GM18519 (cell line): Measurements from ENCODE around the gene TRA2A.
"Not testable (repeated sequence)": the region's sequence is repeated elsewhere in the genome, so short reads cannot be mapped to it uniquely, and the experiment has no call there.

Source experiments
- ATAC-seq: cut with Tn5 transposase; IDR thresholded peaks from one replicate; pipeline ENCODE4 v1.9.1; 2021; ENCODE audit warnings: mild to moderate bottlenecking, moderate library complexity; ENCODE audit not compliant: unreplicated experiment, low FRiP score

TRA2A gene

GRCh38 chr7:23514755-23515154, 17.0 kb downstream of the TRA2A start:
- no peak for ATAC-seq

GRCh38 chr7:23513746-23514145, 18.0 kb downstream of the TRA2A start:
- ATAC-seq, result not testable (repeated sequence)

GRCh38 chr7:23494009-23494408, 37.8 kb downstream of the TRA2A start:
- ATAC-seq, result no peak

- no peak for ATAC-seq
Observed at GRCh38 chr7:23491502-23491901, 40.3 kb downstream of the TRA2A start.

GRCh38 chr7:23490357-23491135, 41.2 kb downstream of the TRA2A start:
- ATAC-seq, result peak; percentile 49

- ATAC-seq, result not testable (repeated sequence)
Observed at GRCh38 chr7:23488714-23489113, 43.1 kb downstream of the TRA2A start.

GRCh38 chr7:23487670-23488069, 44.1 kb downstream of the TRA2A start:
- no peak for ATAC-seq

GRCh38 chr7:23486002-23486773, 45.6 kb downstream of the TRA2A start:
- no peak for ATAC-seq

- no peak for ATAC-seq
Observed at GRCh38 chr7:23482686-23483085, 49.1 kb downstream of the TRA2A start.

- no peak for ATAC-seq
Observed at GRCh38 chr7:23477962-23478866, 53.6 kb downstream of the TRA2A start.

- no peak for ATAC-seq
Observed at GRCh38 chr7:23477157-23477499, 54.7 kb downstream of the TRA2A start.

- ATAC-seq, result no peak
Observed at GRCh38 chr7:23476286-23477156, 55.3 kb downstream of the TRA2A start.

GRCh38 chr7:23475576-23475839, 56.3 kb downstream of the TRA2A start:
- no peak for ATAC-seq

- no peak for ATAC-seq
Observed at GRCh38 chr7:23474829-23475575, 56.8 kb downstream of the TRA2A start.

- peak; percentile 47 for ATAC-seq
Observed at GRCh38 chr7:23474094-23474828, 57.5 kb downstream of the TRA2A start.

GRCh38 chr7:23473844-23474093, 58.0 kb downstream of the TRA2A start:
- no peak for ATAC-seq

- ATAC-seq, result no peak
Observed at GRCh38 chr7:23472956-23473843, 58.6 kb downstream of the TRA2A start.

- ATAC-seq, result no peak
Observed at GRCh38 chr7:23472556-23472955, 59.2 kb downstream of the TRA2A start.
